GM20000 (cell line): Measurements from ENCODE around the gene TOLLIP.
"Not testable (repeated sequence)": the region's sequence is repeated elsewhere in the genome, so short reads cannot be mapped to it uniquely, and the experiment has no call there.

Experiments used
- DNase-seq: peaks from one replicate; pipeline ENCODE4 v3.0.0; 2012; ENCODE audit warnings: low spot score
- CTCF ChIP-seq: IDR thresholded peaks from 2 replicates; pipeline ENCODE4 v1.5.1; 2012; ENCODE audit warnings: mild to moderate bottlenecking, control low read depth; ENCODE audit errors: extremely low read depth, missing control alignments

TOLLIP gene

GRCh38 chr11:1352696-1353382, 43.4 kb upstream of the TOLLIP start:
- no peak for DNase-seq
- no peak for TF ChIP-seq CTCF

GRCh38 chr11:1351278-1351937, 42.0 kb upstream of the TOLLIP start:
- no peak for TF ChIP-seq CTCF
- no peak for DNase-seq

DNA sequence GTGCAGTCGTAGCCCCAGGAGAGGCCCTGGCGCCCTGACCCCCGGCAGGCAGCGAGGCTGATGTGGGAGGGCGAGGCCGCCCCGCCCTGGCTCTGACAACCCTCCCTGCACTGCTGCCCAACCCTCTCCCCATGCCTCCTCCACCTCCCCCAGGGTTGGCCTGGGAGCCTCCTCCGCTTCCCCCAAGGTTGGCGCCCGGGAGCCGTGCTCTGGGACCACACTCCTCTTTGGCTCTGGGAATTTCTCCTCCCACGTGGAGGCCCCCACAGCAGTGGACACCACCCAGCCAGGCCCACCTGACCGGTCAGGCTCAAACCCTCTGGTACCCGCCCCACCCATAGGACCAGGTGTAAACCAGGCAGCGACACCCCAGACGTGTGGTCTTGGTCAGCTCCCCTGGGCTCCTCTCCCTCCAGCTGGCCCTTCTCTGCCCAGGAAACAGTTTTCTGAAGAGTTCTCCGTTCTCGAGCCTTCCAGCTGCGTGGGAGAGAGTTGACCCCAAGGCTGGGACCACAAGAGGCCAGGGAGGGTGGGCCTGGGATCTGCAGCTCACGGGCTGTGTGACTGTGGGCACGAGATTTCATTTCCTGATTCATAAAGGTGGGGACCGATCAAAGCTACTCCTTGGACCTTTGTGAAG, 40.8 kb upstream of the TOLLIP start:
- no peak for TF ChIP-seq CTCF
- DNase-seq: no peak

GRCh38 chr11:1349327-1350041, 40.1 kb upstream of the TOLLIP start:
- TF ChIP-seq CTCF: no peak
- DNase-seq: no peak

DNA sequence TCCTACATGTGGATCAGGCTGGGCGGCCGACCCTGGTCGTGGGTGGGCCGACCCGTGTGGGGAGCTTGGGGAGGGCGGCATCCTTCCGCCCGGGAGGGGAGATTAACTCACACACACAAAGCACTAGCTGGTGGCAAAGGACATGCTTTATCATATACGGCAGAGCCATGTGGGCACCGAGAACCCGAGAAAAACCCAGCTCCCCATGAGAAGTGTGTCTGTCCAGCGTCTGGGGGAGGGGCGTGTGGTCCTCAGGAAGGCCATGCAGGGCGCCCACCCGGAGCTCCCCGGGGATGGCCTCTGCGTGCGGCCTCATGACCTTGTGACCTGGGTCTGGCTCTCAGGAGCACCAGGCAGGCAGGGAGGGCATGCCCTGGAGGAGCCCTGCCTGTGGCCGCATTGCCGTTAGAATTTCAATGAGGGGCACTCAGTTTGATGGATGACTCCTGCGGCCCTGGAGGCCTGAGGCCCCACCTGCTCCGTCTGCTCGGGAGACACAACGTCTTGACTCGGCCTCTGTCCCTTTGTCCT, 39.4 kb upstream of the TOLLIP start:
- peak; percentile 6 for DNase-seq
- TF ChIP-seq CTCF: no peak

GRCh38 chr11:1348146-1348795, 38.8 kb upstream of the TOLLIP start:
- peak; percentile 8 for DNase-seq
- no peak for TF ChIP-seq CTCF

GRCh38 chr11:1347411-1347999, 38.1 kb upstream of the TOLLIP start:
- DNase-seq: not testable (repeated sequence)
